AG09309 (cell line): ENCODE data around the gene KANSL1.

Source experiments
- DNase-seq: peaks from one replicate; pipeline ENCODE4 v3.0.0-alpha.2; 2010; ENCODE audit warnings: low read depth
- H3K4me3 ChIP-seq: 2 replicates; pipeline ENCODE4 v1.5.1; 2011; ENCODE audit warnings: mild to moderate bottlenecking, low read depth, low read length, moderate library complexity; ENCODE audit not compliant: control insufficient read depth
- TF ChIP-seq, protein P1 (sequence below): IDR thresholded peaks from 2 replicates; pipeline ENCODE4 v1.5.1; 2011; ENCODE audit warnings: mild to moderate bottlenecking, low read depth, low read length, inconsistent platforms; ENCODE audit not compliant: insufficient read depth, control insufficient read depth; ENCODE audit errors: missing control alignments

The KANSL1 gene

DNA sequence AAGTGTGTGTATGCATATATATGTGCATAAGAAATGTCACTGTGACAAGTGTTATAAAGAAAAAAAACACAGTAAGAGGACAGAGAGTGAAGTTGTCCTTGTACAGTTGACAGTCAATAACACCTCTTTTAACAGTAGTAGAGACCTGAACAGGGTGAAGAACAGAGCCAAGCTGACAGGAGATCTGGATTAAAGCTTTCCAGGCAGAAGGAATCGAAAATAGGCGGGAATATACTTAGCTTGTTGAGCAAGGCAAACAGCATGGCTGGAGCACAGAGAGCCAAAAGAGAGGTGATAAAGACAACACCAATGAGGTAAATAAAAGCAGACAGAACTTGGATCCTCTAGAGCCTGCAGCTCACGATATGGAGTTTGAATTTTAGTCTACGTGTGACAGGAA is 64.8 kb downstream of the KANSL1 start:
- DNase-seq: no peak
- TF ChIP-seq, protein P1, sequence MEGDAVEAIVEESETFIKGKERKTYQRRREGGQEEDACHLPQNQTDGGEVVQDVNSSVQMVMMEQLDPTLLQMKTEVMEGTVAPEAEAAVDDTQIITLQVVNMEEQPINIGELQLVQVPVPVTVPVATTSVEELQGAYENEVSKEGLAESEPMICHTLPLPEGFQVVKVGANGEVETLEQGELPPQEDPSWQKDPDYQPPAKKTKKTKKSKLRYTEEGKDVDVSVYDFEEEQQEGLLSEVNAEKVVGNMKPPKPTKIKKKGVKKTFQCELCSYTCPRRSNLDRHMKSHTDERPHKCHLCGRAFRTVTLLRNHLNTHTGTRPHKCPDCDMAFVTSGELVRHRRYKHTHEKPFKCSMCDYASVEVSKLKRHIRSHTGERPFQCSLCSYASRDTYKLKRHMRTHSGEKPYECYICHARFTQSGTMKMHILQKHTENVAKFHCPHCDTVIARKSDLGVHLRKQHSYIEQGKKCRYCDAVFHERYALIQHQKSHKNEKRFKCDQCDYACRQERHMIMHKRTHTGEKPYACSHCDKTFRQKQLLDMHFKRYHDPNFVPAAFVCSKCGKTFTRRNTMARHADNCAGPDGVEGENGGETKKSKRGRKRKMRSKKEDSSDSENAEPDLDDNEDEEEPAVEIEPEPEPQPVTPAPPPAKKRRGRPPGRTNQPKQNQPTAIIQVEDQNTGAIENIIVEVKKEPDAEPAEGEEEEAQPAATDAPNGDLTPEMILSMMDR: no peak
- H3K4me3 ChIP-seq: no peak overlapping the region

DNA sequence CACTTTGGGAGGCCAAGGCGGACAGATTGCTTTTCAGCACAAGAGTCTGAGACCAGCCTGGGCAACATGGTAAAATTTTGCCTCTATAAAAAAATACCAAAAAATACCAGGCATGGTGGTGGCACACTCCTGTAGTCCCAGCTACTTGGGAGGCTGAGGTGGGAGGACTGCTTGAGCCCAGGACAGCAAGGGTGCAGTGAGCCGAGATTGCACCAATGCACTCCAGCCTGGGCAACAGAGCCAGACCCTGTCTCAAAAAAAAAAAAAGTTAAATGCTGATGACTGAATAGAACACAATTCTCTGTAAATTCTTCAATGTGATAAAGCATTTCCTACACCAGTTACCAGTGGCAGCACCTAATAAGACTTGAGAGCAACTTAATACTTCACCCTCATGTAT is 65.7 kb downstream of the KANSL1 start:
- TF ChIP-seq, protein P1: no peak
- H3K4me3 ChIP-seq: no peak overlapping the region
- no peak for DNase-seq

GRCh38 chr17:46126840-46127239 is 66.4 kb downstream of the KANSL1 start:
- TF ChIP-seq, protein P1: no peak
- H3K4me3 ChIP-seq: no peak overlapping the region
- DNase-seq: no peak

DNA sequence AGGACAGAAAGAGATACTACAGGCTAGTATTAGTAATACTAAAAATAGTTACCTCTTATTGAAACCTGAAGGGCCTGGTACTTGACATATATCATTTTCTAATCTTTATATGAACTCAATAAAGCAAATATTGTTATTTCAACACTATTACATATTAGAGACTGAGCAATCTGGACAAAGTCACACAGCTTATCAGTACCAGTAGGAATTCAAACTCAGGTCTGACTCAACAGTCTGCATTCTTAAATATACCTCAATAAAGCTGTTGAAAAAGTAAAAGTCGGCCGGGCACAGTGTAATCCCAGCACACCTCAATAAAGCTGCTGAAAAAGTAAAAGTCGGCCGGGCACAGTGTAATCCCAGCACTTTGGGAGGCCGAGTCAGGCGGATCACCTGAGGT is 67.4 kb downstream of the KANSL1 start:
- no peak overlapping the region for H3K4me3 ChIP-seq
- TF ChIP-seq, protein P1: no peak
- no peak for DNase-seq

- TF ChIP-seq, protein P1: no peak
- no peak for DNase-seq
- no peak overlapping the region for H3K4me3 ChIP-seq
These were observed 68.3 kb downstream of the KANSL1 start for GRCh38 chr17:46124695-46125592.

DNA sequence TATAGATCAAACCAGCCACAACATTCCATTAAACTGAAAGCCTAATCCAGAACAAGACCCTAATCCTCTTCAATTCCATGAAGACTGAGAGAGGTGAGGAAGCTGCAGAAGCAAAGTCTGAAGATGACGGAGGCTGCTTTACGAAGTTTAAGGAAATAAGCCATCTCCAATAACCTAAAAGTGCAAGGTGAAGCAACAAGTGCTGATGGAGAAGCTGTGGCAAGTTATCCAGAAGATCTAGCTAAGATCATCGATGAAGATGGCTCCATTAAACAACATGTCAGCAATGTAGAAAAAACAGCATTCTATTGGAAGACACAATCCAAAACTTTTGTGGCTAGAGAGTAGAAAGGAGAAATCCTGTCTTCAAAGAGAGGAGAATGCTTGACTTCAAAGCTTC is 69.6 kb downstream of the KANSL1 start:
- no peak for DNase-seq
- no peak overlapping the region for H3K4me3 ChIP-seq
- TF ChIP-seq, protein P1: no peak
